Stimulated activated CD8-positive, alpha-beta memory T cell treated with anti-CD3 and anti-CD28 coated beads, Interleukin-12 subunit alpha, Interleukin-12 subunit beta, amount 100 ng/mL, for 1 hour (primary cell): Measurements from ENCODE around the gene GNAL.
"Not testable (repeated sequence)": the region's sequence is repeated elsewhere in the genome, so short reads cannot be mapped to it uniquely, and the experiment has no call there.

Experiments used
- DNase-seq: peaks from one replicate; pipeline ENCODE4 v3.0.0-alpha.2; 2020; ENCODE audit warnings: low read depth

GNAL gene

DNA sequence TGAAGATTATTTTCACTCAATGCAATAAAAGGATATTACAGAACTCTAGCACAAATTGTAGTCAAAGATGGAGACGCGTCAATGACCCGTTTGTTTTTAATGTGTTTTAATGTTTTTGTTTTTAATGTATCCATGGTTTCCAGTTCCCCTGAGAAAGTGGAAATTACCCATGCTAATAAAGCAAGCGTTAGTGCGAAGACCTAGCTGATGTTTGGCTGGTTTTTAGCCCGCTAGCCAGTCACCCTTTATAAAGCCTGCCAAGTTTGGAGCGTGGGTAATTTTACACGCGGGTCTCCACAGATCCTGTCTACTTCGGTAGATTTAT is 161.7 kb downstream of the GNAL start:
- DNase-seq: no peak

DNA sequence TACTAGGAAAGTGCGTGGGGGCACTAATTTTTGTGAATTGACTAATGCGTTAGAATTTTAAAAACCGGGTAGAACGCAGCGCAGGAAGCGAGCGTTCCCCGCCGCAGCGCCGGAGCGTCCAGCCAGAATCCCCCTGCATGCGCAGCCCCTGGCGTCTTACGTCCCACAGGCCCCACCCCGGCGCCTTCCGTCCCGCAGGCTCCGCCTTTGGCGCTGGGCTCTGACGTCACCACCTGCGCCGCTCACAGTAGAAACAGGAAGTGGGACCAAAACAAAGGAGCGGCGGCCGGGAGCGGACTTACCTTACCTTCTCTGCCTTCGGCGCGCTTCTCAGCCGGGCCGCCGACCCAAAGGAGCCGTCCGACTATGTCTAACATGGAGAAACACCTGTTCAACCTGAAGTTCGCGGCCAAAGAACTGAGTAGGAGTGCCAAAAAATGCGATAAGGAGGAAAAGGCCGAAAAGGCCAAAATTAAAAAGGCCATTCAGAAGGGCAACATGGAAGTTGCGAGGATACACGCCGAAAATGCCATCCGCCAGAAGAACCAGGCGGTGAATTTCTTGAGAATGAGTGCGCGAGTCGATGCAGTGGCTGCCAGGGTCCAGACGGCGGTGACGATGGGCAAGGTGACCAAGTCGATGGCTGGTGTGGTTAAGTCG is 162.2 kb downstream of the GNAL start, which contains the start of gene CHMP1B:
Gene CHMP1B (plus strand): TSS at position 268 of the 660 bp plus-strand sequence. CDS start 99 bp downstream, at position 367.
- peak; percentile 95 for DNase-seq

DNA sequence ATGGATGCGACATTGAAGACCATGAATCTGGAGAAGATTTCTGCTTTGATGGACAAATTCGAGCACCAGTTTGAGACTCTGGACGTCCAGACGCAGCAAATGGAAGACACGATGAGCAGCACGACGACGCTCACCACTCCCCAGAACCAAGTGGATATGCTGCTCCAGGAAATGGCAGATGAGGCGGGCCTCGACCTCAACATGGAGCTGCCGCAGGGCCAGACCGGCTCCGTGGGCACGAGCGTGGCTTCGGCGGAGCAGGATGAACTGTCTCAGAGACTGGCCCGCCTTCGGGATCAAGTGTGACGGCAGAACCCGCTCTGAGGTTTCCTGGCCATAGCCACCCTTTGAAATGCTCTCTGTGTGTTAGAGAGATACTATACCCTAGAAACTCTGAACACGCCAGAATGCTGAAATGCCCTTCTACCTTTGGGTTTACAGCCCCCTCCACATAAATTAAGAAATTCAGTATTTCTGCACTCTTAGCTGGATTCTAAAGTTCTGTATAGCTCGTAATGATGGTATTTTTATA is 162.8 kb downstream of the GNAL start:
- peak; percentile 26 for DNase-seq

DNA sequence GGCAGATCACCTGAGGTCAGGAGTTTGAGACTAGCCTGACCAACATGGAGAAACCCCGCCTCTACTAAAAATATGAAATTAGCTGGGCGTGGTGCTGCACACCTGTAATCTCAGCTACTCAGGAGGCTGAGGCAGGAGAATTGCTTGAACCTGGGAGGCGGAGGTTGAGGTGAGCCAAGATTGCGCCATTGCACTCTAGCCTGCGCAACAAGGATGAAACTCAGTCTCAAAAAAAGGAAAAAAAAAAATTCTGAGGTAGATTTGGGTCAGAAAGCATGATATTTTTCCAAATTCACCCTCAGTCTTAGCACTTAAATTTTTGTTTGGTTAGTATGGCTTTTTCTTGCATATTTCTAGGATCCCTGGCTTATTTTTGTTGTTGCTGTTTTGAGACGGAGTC is 165.5 kb downstream of the GNAL start:
- DNase-seq: not testable (repeated sequence)

DNA sequence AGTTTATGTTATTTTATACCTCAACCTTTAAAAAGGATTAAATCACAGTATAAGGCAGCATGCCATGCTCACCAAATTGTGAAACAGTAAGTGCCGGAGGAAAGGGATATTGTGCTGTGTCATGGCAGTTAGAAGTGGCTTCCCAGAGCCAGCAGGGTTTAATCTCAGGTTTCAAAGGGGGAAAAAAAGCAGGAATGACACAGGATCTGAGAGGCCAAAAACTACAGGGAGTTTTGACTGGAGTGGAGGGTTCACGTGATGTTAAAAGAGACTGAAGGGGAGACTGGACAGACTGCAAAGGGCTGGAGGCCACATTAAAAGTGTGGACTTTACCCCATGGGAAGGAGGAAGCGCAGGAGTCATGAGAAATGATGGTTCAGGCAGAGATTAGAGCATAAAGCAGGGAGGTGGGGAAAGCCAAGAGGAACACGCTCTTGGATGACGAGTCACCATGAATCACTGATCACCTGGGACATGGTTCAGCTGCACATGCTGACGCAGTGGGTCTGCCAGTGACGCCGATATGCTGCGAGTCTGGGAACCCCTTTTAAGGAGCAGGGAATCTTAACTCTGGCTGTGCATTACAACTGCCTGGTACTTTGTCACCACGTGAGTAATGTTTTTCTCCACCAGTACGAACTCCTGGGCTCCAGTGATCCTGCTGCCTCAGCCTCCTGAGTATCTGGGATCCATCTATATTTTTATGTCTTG is 168.3 kb downstream of the GNAL start:
- no peak for DNase-seq

DNA sequence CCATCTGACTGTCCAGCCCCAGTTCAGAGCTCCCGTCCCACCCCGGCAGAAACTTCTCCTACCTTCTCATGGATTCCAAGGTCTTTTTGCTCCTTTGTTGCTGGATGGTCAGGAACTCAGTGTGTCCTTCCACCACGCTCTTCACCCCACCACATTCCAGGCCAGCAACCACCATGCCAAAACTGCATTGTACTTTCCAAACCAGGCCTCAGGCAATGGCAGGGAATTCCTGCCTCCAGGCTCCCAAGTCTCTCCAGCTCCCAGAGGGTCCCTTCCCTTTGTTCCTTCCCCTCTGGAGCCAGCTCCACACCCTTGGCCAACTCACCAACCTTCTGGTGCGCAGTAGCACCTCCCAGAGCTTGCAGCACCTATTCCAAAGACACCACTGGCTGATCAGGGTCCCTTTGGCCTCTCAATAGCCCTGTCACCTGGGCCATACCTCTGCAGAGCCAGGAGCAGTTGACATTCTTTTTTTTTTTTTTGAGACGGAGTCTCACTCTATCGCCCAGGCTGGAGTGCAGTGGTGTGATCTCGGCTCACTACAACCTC is 170.3 kb downstream of the GNAL start:
- DNase-seq: no peak

DNA sequence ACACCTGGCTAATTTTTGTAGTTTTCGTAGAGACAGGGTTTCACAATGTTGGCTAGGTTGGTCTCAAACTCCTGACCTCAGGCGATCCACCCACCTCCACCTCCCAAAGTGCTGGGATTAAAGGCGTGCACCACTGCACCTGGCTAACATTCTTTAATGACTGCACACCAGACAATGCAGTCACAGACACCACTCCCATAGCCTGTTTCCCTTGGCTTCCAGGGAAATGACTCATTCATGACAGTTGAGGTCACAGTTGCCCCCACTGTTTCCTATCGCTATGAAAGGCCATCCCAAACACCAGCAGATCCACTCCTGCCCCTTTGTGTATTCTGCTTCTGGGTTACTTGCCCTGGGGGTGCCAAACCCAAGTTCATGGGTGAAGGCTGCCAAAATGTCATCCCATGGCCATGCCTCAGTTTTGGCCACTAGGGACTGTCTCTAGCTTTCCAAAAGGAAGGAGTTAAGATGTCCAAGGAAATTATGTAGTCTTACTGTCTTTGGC is 170.9 kb downstream of the GNAL start:
- DNase-seq: no peak

DNA sequence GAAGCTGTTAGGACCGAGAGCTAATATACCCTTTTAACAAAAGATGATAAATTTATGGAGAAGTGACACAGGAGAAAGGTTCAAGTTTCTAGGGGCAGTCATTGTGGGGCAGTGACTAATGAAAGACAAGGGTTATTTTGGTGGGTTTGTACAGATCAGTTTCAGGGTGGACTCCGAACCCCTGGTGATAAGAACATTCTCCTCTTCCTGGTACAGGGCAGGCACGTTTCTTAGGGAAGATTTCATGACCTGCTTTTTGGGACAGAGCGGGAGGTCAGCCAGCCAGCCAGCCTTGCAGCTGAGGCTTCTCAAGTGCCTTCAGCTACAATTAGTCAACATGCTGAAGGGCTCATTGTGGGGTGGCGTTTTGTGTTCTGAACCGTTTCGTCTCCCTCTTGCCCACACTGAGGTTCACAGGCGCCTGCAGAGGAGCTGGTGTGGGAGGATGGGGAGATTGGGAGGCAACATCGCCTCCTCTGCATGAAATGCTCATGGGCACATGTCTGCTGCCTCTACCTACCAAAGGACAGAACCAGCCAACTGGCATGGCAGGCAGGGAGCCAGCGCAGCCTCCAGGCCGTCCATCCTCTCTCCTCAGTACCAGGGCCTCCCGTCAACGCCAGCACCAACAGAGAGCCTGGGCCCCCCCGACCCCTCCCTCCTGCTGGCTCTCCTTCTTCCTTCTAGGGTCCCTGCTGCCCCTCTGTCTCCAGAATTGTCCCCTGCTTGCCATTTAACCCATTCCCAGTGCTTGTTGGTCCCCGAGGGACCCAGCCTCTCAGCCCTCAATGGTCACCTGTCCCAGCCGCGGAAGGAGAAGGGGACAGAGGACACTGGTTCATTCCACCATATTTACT is 171.8 kb downstream of the GNAL start:
- no peak for DNase-seq

DNA sequence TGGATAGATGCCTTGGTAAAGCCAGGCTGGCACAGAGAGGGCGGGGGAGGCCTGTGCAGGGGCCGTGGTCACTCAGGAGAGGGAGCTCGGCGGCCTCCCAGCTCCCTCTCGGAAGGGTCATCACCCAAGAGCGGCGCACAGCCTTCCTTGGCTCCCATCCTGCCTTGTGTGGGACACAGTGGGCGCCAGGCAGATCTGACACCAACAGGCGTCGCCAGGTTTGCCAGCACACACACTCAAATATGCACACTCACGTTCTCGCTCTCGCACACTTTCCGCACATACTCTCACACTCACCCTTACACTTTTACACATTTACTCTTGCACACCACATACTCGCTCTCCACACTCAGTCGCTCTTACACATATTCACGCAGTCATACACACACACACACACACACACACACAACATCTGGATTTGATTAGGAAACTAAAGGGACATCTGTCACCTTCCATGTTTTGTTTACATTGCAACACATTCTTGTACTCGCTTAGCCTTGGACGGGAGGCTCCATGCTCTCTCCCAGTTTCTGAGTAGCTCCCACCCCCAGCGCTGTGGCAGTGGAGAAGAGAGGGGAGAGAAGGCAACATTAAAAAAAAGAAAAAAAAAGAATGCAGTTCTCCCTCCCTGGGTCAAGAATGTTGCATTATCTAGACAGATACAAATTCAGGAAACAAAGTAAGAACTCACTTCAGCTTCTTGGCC is 172.7 kb downstream of the GNAL start:
- no peak for DNase-seq

DNA sequence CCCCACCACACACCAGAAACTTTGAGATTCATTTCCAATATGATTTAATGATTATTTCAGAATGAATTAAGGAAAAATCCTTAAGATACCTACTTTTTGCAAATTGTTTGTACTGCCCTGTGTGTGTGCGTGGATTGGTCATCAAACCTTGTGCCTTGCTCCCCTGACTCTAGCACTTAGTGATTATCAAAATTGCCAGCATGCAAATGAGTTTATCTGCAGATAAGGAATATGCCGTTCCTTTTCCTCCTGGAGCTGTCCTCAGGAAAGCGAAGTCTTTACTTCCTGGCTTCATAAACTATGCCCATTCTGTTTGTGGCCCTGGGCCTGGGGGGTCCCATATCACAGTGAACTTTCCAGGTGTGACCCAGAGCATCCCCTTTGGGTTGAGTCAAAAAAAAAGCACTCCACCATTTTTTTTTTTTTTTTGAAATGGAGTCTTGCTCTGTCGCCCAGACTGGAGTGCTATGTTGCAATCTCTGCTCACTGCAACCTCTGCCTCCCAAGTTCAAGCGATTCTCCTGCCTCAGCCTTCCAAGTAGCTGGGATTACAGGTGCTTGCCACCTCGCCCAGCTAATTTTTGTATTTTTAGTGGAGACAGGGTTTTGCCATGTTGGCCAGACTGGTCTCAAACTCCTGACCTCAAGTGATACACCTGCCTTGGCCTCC is 173.5 kb downstream of the GNAL start:
- no peak for DNase-seq

DNA sequence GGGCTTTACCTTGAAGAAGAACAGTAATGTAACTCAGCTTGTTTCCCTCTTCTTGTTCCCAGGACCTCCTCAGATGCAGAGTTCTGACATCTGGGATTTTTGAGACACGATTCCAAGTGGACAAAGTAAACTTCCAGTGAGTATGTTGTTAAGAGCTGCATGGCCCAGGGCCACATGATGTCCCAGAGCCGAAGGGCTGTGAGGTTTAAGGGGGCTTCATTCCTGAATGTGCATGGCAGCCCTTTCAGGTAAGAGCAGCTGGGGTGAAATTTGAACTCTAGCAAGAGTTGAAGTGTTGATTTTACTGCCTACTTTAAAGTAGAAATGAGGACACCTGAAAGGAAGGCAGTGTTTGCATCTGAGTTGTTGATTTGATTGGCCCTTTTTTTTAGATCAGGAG is 175.4 kb downstream of the GNAL start:
- no peak for DNase-seq

DNA sequence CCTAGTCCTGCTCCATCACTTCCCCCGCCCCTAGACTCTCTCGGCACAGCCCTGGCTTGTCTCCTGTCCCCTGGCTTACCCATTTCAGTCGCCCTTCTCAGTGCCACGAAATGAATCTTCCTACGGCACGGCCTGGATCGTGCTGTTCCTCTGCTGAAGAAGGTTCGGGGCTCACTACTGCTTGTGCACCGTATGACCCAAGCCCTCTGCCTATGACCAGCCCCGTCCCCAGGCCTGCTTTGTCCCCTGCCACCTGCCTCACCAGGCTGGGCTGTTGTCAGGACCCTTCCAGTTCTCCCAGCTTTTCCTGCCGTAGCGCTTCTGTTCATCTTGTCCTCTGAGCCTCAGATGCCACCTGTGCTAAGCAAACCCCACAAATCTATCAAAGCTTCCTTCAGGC is 176.0 kb downstream of the GNAL start:
- DNase-seq: no peak

DNA sequence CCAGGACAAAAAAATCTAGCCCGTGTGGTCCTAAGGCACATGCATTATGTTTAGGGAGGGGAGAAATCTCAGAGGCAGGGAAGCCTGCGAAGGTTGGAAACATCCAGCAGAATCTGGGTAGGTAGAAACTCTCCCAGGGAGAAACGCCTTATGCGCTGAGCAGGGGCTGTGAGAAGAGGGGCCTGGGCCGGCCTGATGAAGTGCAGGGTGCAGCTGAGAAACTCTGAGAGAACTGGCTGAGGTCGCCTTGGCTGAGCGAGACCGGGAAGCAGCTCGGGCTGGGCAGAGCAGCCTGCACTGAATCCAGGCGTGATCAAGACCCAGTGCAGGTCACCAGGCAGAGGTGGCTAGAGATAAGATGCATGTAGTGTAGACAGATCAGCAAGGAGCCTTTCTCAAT is 177.3 kb downstream of the GNAL start:
- DNase-seq: no peak

DNA sequence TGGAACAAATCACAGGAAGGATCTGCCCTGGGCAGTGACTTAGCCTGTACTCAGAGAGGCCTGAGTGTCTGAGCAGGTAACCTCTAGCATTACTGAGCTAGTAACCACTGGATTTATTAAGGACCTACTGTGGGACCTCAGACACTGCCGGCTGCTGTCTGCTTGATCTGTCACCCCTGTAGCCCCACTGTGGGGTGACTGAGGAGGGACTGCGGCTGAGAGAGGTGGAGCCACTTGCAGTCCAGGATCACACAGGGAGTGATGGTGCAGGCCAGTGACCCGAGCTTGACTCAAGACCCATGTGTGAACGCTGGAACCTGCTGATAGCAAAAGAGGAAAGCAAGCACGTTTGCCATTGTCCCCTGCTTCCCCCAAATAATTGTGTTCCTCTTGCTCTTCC is 177.7 kb downstream of the GNAL start:
- no peak for DNase-seq

DNA sequence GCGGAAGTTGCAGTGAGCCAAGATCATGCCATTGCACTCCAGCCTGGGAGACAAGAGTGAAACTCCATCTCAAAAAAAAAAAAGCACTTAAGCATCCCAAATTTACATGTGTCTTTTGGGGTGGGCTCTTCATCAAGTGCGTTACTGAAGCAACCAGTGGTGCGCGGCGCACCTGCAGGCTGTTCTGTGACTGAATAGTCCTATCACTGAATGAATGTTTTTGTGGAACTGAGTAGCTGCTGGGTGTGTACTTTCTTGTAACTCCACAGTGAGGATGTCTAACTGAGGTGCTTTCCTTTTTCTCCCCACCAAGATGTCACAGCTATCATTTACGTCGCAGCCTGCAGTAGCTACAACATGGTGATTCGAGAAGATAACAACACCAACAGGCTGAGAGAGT is 179.2 kb downstream of the GNAL start:
- no peak for DNase-seq

DNA sequence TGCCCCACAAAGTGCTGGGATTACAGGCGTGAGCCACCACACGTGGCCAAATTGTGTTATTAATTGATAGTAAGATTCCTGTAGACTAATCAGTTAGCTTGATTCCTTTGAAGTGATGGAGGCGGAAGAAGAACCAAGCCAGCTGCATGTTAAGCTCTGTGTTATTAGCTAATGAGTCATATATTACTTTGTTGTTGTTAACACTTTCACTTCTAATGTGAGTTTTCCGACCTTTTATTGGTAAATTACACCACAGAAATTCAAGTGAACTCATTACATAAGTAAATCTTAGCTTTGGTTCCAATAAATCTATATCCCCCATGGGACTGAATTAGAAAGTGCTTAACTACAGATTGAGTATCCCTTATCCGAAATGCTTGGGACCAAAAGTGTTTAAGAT is 182.4 kb downstream of the GNAL start:
- no peak for DNase-seq

DNA sequence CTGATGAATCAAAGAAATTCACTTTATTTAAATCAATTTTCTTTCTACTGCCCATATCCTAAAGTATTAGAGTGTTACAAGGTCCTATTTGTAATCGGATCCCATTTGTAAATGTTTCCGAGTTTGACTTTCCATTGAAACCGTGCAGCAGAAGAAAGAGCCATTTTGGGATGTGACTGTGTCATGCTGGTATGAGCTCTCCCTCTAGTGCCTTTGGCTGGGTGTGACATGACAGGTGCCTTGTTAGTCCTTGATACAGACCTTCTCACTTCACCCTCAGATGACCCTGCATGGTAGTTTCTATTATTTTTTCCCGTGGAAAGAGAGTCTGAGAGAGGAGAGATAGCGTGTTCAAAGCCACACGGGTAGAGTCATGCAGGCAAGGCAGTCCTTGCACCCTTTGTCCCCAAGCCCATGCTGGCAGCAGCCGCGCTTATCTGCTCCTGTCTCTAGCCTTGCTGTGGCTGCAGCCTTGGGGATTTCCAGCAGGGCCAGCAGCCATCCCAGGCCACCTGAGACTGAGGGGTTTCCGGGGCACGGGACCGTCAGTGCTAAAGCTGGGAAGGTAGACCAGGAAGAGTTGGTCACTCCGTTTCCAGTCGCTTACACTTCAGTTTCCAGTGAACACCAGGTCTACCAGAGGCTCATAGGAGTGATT is 183.5 kb downstream of the GNAL start:
- DNase-seq: no peak

DNA sequence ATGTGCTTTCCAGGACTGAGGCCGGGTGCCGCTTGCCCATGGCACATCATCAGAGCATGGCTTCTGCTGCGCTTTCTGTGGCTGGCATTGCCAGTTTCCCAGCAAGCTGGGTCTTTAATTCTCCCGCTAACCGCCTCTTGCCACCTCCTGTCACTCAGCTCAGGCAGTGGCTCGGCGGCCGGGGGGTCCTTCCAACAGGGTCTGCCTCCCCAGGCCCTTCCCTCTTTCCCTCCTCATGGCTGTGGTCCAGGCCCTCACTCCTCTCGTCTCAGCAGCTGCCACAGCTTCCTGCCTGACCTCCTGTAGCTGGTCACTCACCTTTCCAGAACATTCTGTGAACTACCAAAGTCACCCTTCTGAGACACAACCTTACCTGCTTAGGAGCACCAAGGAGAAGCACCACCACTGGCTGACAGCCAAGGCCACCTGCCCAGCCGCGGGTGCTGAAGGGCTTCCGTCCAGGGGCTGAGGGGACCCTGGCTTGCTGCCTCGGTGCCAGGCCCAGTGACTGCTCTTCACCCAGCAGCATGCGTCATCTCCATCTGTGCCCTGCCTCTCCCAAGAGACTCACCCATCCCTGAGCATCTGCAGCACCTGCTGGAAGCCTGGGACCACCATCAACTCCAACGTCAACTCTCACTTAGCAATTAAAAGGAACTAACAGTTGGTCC is 184.7 kb downstream of the GNAL start:
- DNase-seq: no peak

DNA sequence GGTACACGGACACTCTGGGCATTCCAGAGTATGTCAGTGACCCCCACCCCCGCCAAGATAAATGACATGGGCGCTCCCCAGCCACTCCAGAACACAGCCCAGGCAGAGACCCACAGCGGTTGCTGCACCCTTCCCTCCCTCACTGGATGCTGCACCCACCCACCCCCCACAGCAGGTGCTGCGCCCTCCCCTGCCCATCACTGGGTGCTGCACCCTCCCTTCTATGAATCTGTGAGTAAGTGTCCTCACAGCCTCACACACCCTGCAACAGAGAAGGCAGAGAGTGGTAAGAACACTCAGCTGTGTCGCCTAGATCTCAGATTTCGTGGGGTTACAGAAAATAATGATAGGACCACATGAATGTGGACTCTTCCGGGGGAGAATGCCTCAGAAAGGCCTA is 185.6 kb downstream of the GNAL start:
- DNase-seq: no peak
